NOMO-1 treated with DMSO at 0.1 percent for 48 hours (cell line): ENCODE measurements around the gene TMEM221.

Source experiments
- DNase-seq: peaks from one replicate; lab custom pipeline; 2025; ENCODE audit not compliant: unreplicated experiment; lab: John Stamatoyannopoulos, UW

The TMEM221 gene

DNA sequence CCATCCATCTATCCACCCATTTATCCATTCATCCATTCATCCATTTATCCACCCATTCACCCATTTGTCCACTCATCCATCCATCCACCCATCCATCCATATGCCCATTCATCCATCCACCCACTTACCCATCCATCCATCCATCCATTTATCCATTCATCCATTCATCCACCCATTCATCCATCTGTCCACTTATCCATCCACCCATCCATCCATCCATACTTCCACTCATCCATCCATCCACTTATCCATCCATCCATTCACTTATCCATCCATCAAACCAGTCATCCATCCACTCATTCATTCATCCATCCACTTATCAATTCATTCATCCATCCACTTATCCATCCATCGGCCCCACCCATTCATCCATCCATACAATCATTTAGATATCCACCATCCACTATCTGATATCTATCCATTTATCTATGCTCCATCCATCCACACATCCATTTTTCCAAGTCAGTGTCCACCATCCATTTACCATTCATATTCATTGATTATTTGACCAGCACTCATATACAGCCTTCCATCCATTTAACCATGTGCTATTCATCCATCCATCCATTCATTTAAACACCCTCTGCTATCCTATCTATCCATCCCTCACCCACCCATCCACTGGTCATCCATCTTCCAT is 2.8 kb downstream of the TMEM221 start:
- DNase-seq = no peak

GRCh38 chr19:17441241-17442021 is 7.0 kb downstream of the TMEM221 start:
- DNase-seq = peak; percentile 14

DNA sequence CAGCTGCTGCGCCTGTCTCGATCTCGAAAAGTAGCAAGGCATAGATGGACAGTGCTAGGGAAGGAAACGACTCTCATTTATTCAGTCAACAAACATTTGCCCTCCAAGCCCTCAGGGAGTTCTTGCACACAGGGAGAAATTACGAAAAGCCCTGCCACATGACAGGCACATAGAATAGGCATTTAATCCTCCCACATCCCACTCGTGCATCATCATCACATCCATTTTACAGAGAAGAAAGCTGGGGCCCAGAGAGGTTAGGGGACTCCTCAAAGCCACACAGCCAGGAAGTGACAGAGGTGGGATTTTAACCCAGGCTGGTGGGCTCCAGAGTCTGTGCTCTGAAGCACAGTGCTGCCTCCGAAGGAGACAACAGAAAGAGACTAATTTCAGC is 11.6 kb downstream of the TMEM221 start:
- no peak for DNase-seq

DNA sequence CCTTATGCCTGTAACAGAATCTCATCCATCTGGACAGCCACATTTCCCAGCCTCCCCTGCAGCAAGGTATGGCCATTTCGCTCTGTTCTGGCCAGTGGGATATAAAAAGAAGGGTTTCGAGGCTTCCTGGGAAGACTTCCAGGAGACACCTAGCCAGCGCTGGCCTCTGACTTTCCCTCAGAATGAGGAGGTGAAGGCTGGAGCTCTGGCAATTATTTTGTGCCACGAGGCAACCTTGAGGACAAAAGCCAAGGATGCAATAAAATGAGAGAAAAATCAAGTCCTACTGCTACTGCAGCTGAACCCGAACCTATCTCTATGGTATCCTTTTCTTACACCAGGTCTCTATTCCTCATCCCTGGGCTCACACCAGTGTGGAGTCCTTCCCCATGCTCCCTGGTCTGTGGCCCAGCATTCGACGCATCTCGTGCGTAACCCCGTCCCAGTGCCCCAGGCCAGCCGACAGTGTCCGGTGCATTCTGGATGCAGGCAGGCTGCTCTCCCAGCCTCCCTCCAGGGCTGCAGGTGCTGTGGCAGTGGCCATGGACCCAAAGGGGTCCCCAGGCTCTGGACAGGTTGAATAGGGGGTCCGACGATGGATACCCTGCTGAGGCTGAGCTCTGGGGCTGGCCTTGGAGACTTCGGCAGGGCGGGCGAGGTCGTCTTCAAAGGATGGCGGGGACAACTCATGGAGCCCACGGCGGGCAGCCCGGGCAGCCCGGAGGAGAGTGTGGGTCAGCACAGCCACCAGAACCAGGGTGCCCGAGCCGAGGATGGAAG is 12.2 kb downstream of the TMEM221 start:
- no peak for DNase-seq

GRCh38 chr19:17435218-17435617 is 13.2 kb downstream of the TMEM221 start:
- no peak for DNase-seq

GRCh38 chr19:17431417-17431816 is 17.1 kb downstream of the TMEM221 start:
- no peak for DNase-seq

GRCh38 chr19:17429641-17430113 is 18.8 kb downstream of the TMEM221 start:
- no peak for DNase-seq

DNA sequence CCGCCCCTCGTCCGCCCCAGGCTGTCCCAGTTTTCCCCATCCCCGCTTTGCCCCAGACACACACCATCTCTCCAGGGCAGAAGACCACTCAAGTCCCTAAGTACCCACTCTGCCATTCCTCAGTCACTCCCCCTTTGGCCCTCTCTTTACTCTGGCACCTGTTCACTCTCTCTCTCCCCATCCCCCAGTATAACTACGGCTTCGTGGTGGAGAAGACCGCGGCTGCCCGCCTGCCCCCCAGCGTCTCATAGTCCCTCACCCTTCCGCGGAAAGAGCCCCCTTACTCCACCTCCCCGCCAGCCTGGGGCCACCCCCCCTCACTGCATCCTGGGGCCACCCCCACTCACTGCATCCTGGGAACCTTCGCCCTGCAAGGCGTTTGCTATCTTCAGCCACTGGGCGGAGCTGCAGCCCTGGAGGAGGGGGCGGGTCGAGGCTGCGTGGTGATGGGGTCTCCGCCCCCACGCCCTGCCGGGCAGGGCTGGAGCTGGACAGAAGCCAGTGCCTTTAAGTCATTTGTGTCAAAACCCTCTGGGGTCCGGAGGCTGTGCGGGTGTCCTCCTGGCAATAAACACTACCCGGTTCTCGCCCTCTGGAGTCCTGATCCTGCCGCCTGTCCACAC is 23.6 kb downstream of the TMEM221 start:
- no peak for DNase-seq

GRCh38 chr19:17423429-17424208 is 24.8 kb downstream of the TMEM221 start:
- no peak for DNase-seq

DNA sequence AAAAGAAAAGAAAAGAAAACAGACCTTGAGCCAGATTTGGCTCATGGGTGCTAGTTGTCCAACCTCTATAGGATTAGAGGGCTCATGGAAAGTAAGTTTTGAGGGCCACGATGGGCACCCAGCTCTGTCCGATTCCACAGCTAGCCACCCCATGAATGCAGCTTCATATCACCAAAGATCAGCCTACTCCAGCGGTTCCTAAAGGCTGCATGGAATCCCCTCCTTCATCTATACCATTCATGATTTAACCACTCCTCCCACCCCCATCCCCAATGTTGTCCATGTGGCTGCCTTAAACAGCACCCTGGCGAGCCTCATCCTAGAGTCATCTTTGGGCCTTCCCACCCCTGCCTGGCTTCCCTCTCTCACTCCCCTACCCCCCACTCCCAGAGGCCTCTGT is 26.5 kb downstream of the TMEM221 start:
- DNase-seq = no peak

DNA sequence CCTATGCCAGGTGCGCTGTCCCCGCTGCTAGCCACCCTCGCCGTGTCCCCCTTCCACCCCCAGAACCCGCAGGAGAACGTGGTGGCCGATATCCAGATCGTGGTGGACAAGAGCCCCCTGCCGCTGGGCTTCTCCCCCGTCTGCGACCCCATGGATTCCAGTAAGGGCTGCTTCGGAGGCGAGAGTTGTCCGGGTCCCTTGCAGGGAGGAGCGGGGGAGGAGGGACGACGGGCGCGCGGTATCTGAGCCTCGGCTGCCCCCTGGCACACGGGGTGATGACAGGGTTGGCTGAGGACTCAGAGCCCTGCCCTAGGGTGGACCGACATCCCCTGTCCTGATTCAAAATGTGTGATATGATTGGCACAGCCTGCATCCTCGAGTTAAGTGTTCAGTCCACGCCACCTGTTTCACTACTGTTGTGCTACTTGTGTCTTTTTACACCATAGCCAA is 28.0 kb downstream of the TMEM221 start:
- peak; percentile 10 for DNase-seq

GRCh38 chr19:17419621-17420474 is 28.6 kb downstream of the TMEM221 start, which contains the start of gene MVB12A:
TSS of gene MVB12A (plus strand) at chr19:17420047. CDS start at chr19:17420136, 89 bp downstream.
- DNase-seq = peak; percentile 95

- DNase-seq = no peak
Measured at GRCh38 chr19:17419154-17419620, 29.3 kb downstream of the TMEM221 start.

DNA sequence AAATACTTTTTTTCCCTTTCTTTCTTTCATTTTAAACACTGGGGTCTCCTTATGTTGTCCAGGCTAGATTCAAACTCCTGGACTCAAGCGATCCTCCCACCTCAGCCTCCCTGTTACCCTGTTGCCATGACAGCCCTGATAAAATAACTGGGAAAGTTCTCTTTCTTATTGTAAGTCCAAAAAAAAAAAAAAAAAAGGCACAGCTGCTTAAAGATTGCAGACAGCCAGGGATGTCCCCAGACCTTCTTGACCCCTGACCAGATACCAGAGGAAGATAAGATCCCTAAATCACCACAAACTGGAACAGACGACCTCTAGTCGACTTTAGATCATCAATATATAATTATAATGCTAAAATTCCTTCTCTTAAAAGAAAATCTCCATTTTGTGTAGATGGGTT is 29.8 kb downstream of the TMEM221 start:
- DNase-seq = no peak

- no peak for DNase-seq
Measured at GRCh38 chr19:17415121-17415520, 33.3 kb downstream of the TMEM221 start.

DNA sequence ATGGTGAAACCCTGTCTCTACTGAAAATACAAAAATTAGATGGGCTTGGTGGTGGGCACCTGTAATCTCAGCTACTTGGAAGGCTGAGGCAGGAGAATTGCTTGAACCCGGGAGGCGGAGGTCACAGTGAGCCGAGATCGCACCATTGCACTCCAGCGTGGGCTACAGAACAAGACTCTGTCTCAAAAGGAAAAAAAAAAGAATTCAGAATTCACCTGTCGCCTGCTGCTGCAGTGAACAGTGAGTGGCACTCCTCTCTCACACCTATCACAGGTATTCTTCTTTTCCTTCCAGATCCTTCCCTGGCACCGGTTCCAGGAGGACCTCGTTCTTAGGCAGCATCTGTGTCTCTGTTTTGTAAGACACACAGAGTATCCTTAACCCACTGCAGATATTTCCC is 34.4 kb downstream of the TMEM221 start:
- DNase-seq = no peak

- DNase-seq = no peak
Measured at GRCh38 chr19:17411801-17412200, 36.7 kb downstream of the TMEM221 start.

- DNase-seq = no peak
Measured at GRCh38 chr19:17409990-17410389, 38.5 kb downstream of the TMEM221 start.

- DNase-seq = no peak
Measured at GRCh38 chr19:17406887-17407196, 41.6 kb downstream of the TMEM221 start.
